ENCODE results near the gene ATG4B. TPM values are rescaled to one million over a fixed set of nuclear protein-coding genes. Genes with fewer than 3 reads are reported as not detected.
A peak's percentile ranks its signal among the peaks of the same experiment; 100 is the strongest.

ATG4B gene
- total and polyA plus RNA-seq, 2 of the 8 experiments (the other 6 are each of a cell fraction or from before 2014, with no cell fraction given): 103 to 155 TPM

- H2BK15ac ChIP-seq (ENCODE audit: low read length): no peak overlapping the region
- H3K4me3 ChIP-seq (ENCODE audit: extremely low read depth in 1 of 4, insufficient read depth in 2 of 4, low read depth in 3 of 4, low read length in 4 of 4): no peak overlapping the region
- H3K23ac ChIP-seq (ENCODE audit: insufficient read length): no peak overlapping the region
- H2BK120ac ChIP-seq (replicated peaks; ENCODE audit: low read depth, low read length): no peak overlapping the region
- no peak overlapping the region for H3K56ac ChIP-seq (replicated peaks; ENCODE audit: insufficient read length, low read depth, low read length)
- WGBS, 2 experiments (ENCODE audit: extremely low coverage in 1 of 2, insufficient coverage in 1 of 2, insufficient read length in 1 of 2, insufficient replicate concordance in 2 of 2, low coverage in 1 of 2, low lambda C conversion rate in 2 of 2, missing lambda C conversion rate in 1 of 2): 87% methylated on average over 10 of the region's 10 CpGs; no CpG with 5 or more reads in 1 of the 2 experiments
- H3K36me3 ChIP-seq (ENCODE audit: control insufficient read depth in 2 of 4, insufficient read depth in 4 of 4, low read length in 3 of 4): peaks cover 6 to 26% (median 10%) of the 10 kb centered on the region in 4 experiments; a peak in 6 of 8 replicates
- H4K91ac ChIP-seq (replicated peaks; ENCODE audit: insufficient read length, low read length): peak overlapping the region; percentile 40
- no peak overlapping the region for H4K5ac ChIP-seq (ENCODE audit: insufficient read length, low read depth, low read length)
- no peak overlapping the region for H3K4ac ChIP-seq (replicated peaks; ENCODE audit: insufficient read length, low read depth, low read length)
- peaks cover 3% of the 10 kb centered on the region; the same call in 1 of the 2 replicates for H3K79me1 ChIP-seq (ENCODE audit: low read depth, low read length)
- H3K79me2 ChIP-seq (ENCODE audit: control insufficient read depth in 1 of 2, insufficient read depth in 2 of 2, low read length in 2 of 2): peaks cover 0 to 18% of the 10 kb centered on the region in 2 experiments; a peak in 2 of 4 replicates
- H3K27ac ChIP-seq (ENCODE audit: low read depth, low read length): no peak overlapping the region
- H3K9me3 ChIP-seq (ENCODE audit: insufficient read depth in 2 of 2, low read depth in 1 of 2, low read length in 1 of 2): no peaks in the 10 kb centered on the region
- H3K4me1 ChIP-seq (replicated peaks in 1 of 4; ENCODE audit: control insufficient read depth in 3 of 4, insufficient read depth in 4 of 4, low read length in 3 of 4): peaks cover 0 to 8% (median 0%) of the 10 kb centered on the region in 4 experiments; a peak in 1 of 7 replicates
- H2BK20ac ChIP-seq (ENCODE audit: low read length): no peak overlapping the region
- POLR2A ChIA-PET (ENCODE audit: partially characterized antibody): interaction anchor here (0.8 to 20.2 kb wide), 5 partner anchors 9 to 189 kb away, joined by 3 to 265 read pairs (median 3); partner anchors contain the start of gene ING5
- no peak overlapping the region for H3K18ac ChIP-seq (ENCODE audit: extremely low read depth, low read length)
- no peak overlapping the region for H3K14ac ChIP-seq (ENCODE audit: insufficient read length)
- H3K4me2 ChIP-seq (ENCODE audit: insufficient read depth in 1 of 2, low read depth in 2 of 2, low read length in 2 of 2): no peak overlapping the region
- no peak overlapping the region for H2BK5ac ChIP-seq (ENCODE audit: low read depth, low read length)
- no peaks in the 10 kb centered on the region for H3K27me3 ChIP-seq (replicated peaks in 1 of 4; ENCODE audit: control insufficient read depth in 3 of 4, extremely low read depth in 1 of 4, insufficient read depth in 3 of 4, low read length in 3 of 4)
- H4K8ac ChIP-seq (ENCODE audit: extremely low read depth, insufficient read depth, low read length): no peak overlapping the region
- DNase-seq (ENCODE audit: low read depth in 1 of 2, low spot score in 2 of 2) (no peak), FAIRE-seq (no peak)
- CTCF ChIA-PET (ENCODE audit: partially characterized antibody): interaction anchor here (1.2 to 3.2 kb wide), 4 partner anchors 9 to 44 kb away, joined by 4 to 10 read pairs (median 6); no protein-coding TSS in a partner anchor
- H3K9ac ChIP-seq (replicated peaks in 1 of 4; ENCODE audit: extremely low read depth in 1 of 4, low read depth in 3 of 4, low read length in 3 of 4): 0 out of 7 replicates have a peak overlapping the region, but pooled peaks of 1 of the 4 experiments have one; percentile 5
- H4K20me1 ChIP-seq (replicated peaks in 1 of 2; ENCODE audit: control insufficient read depth in 1 of 2, insufficient read depth in 2 of 2, low read length in 2 of 2): peaks cover 0 to 4% of the 10 kb centered on the region in 2 experiments
- peaks cover 4% of the 10 kb centered on the region; the same call in 1 of the 2 replicates for H3K23me2 ChIP-seq (ENCODE audit: low read depth, low read length)
- no peak overlapping the region for H2BK12ac ChIP-seq (ENCODE audit: low read depth, low read length)
- no peak overlapping the region for H2AFZ ChIP-seq (ENCODE audit: low read length)
- H2AK5ac ChIP-seq (ENCODE audit: low read depth, low read length): no peak overlapping the region
- TF ChIP-seq CEBPB (IDR thresholded peaks at IDR 0.05; ENCODE audit: low read depth, low read length) (no peak), TEAD4 (IDR thresholded peaks at IDR 0.05; ENCODE audit: low read depth, low read length) (no peak), YY1 (IDR thresholded peaks at IDR 0.05; ENCODE audit: low read depth, low read length) (no peak), PHF8 (conservative IDR thresholded peaks at IDR 0.05; ENCODE audit: low read depth, low read length) (no peak), GABPA (IDR thresholded peaks at IDR 0.05; ENCODE audit: borderline replicate concordance, insufficient read depth, low read length) (no peak), NRF1 (IDR thresholded peaks at IDR 0.05; ENCODE audit: low read depth, low read length) (no peak), JUND (IDR thresholded peaks at IDR 0.05; ENCODE audit: low read length) (no peak), BACH1 (IDR thresholded peaks at IDR 0.05; ENCODE audit: low read length) (no peak), CBX8 (IDR thresholded peaks at IDR 0.05; ENCODE audit: borderline replicate concordance, low read depth, low read length) (no peak)
- TF ChIP-seq, protein P1, sequence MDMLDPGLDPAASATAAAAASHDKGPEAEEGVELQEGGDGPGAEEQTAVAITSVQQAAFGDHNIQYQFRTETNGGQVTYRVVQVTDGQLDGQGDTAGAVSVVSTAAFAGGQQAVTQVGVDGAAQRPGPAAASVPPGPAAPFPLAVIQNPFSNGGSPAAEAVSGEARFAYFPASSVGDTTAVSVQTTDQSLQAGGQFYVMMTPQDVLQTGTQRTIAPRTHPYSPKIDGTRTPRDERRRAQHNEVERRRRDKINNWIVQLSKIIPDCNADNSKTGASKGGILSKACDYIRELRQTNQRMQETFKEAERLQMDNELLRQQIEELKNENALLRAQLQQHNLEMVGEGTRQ (IDR thresholded peaks at IDR 0.05; ENCODE audit: low read length): no peak
- TF ChIP-seq, protein P2, sequence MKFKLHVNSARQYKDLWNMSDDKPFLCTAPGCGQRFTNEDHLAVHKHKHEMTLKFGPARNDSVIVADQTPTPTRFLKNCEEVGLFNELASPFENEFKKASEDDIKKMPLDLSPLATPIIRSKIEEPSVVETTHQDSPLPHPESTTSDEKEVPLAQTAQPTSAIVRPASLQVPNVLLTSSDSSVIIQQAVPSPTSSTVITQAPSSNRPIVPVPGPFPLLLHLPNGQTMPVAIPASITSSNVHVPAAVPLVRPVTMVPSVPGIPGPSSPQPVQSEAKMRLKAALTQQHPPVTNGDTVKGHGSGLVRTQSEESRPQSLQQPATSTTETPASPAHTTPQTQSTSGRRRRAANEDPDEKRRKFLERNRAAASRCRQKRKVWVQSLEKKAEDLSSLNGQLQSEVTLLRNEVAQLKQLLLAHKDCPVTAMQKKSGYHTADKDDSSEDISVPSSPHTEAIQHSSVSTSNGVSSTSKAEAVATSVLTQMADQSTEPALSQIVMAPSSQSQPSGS (IDR thresholded peaks at IDR 0.05; ENCODE audit: low read length): no peak
Observed at GRCh38 chr2:241689306-241689705, 51.8 kb downstream of the ATG4B start.

All from H1 (cell line).